ENCODE measurements around the gene LMCD1.

DNA sequence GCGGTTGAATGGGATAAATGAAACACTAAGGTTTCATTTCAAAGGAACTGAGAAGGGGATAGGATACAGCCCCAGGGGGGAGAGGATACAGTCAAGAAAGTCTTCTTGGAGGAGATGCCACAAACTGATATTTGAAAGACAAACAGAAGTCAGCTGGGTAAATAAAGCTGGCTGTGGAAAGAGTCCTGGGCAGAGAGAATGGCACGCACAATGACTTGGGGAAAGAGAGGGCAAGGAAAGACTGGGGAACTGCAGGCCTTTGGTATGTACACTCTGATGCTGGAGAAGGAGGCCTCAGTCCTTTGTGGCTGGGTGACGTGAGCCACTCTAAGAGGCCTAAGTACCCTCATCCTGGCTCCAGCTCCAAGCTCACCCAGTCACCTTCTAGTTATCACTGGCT lies 45.2 kb upstream of the LMCD1 start:
- TF ChIP-seq POLR2A (IDR thresholded peaks at IDR 0.05): no peak
- TF ChIP-seq, protein P1, sequence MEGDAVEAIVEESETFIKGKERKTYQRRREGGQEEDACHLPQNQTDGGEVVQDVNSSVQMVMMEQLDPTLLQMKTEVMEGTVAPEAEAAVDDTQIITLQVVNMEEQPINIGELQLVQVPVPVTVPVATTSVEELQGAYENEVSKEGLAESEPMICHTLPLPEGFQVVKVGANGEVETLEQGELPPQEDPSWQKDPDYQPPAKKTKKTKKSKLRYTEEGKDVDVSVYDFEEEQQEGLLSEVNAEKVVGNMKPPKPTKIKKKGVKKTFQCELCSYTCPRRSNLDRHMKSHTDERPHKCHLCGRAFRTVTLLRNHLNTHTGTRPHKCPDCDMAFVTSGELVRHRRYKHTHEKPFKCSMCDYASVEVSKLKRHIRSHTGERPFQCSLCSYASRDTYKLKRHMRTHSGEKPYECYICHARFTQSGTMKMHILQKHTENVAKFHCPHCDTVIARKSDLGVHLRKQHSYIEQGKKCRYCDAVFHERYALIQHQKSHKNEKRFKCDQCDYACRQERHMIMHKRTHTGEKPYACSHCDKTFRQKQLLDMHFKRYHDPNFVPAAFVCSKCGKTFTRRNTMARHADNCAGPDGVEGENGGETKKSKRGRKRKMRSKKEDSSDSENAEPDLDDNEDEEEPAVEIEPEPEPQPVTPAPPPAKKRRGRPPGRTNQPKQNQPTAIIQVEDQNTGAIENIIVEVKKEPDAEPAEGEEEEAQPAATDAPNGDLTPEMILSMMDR (IDR thresholded peaks at IDR 0.05): no peak
